SH-SY5Y (cell line): Measurements from ENCODE around the gene GSE1.

Source experiments
- GATA2 ChIP-seq: IDR thresholded peaks from 2 replicates; pipeline ENCODE4 v1.6.1; 2011; ENCODE audit warnings: mild to moderate bottlenecking, low read depth, low read length
- GATA3 ChIP-seq: IDR thresholded peaks from 2 replicates; pipeline ENCODE4 v1.6.1; 2011; ENCODE audit warnings: low read depth, mild to moderate bottlenecking, low read length, moderate library complexity

GRCh38 chr16:85650844-85651628 lies 37.9 kb downstream of the GSE1 start:
- TF ChIP-seq GATA2 = no peak
- TF ChIP-seq GATA3 = no peak
